ENCODE measurements around the gene DBX1. TPM values are rescaled to one million over a fixed set of nuclear protein-coding genes. Genes with fewer than 3 reads are reported as not detected.
"Not testable (repeated sequence)": the region's sequence is repeated elsewhere in the genome, so short reads cannot be mapped to it uniquely, and the experiment has no call there.

Gene DBX1
- total and polyA plus RNA-seq, 8 donors: not detected

GRCh38 chr11:20137637-20138036, 22.6 kb downstream of the DBX1 start:
- DNase-seq (no peak), ATAC-seq (no peak)
- TF ChIP-seq CTCF (IDR thresholded peaks at IDR 0.05): no peak
- intact Hi-C loops (cut with DNase I): no loop called here
- Histone ChIP-seq H3K27me3 (peaks cover 0 to 44% of the 10 kb centered on the region in 2 donors), H3K4me1 (no peaks in the 10 kb centered on the region), H3K36me3 (no peaks in the 10 kb centered on the region), H3K4me3 (no peak overlapping the region), H3K27ac (no peak overlapping the region), H3K9me3 (no peaks in the 10 kb centered on the region)

- intact Hi-C loops (cut with DNase I): loop anchor here in 1 of 2 donors (5.0 kb wide), 1 partner anchor 578 kb away; no protein-coding TSS in a partner anchor
- Histone ChIP-seq H3K4me1 (peaks cover 0 to 6% of the 10 kb centered on the region in 2 donors), H3K36me3 (no peaks in the 10 kb centered on the region), H3K27ac (no peak overlapping the region), H3K9me3 (no peaks in the 10 kb centered on the region), H3K4me3 (no peak overlapping the region), H3K27me3 (peaks cover 0 to 46% of the 10 kb centered on the region in 2 donors)
- ATAC-seq: no peak
- no peak for TF ChIP-seq CTCF (IDR thresholded peaks at IDR 0.05)
- DNase-seq: no peak
Observed at GRCh38 chr11:20134991-20135736, 25.1 kb downstream of the DBX1 start.

GRCh38 chr11:20132667-20133039, 27.6 kb downstream of the DBX1 start:
- ATAC-seq (no peak), DNase-seq (no peak)
- Histone ChIP-seq H3K27ac (no peak overlapping the region), H3K9me3 (no peaks in the 10 kb centered on the region), H3K4me3 (no peak overlapping the region), H3K27me3 (peaks cover 0 to 32% of the 10 kb centered on the region in 2 donors), H3K4me1 (peaks cover 0 to 6% of the 10 kb centered on the region in 2 donors), H3K36me3 (no peaks in the 10 kb centered on the region)
- no peak for TF ChIP-seq CTCF (IDR thresholded peaks at IDR 0.05)
- intact Hi-C loops (cut with DNase I): loop anchor here in 1 of 2 donors (5.0 kb wide), 1 partner anchor 575 kb away; no protein-coding TSS in a partner anchor

DNA sequence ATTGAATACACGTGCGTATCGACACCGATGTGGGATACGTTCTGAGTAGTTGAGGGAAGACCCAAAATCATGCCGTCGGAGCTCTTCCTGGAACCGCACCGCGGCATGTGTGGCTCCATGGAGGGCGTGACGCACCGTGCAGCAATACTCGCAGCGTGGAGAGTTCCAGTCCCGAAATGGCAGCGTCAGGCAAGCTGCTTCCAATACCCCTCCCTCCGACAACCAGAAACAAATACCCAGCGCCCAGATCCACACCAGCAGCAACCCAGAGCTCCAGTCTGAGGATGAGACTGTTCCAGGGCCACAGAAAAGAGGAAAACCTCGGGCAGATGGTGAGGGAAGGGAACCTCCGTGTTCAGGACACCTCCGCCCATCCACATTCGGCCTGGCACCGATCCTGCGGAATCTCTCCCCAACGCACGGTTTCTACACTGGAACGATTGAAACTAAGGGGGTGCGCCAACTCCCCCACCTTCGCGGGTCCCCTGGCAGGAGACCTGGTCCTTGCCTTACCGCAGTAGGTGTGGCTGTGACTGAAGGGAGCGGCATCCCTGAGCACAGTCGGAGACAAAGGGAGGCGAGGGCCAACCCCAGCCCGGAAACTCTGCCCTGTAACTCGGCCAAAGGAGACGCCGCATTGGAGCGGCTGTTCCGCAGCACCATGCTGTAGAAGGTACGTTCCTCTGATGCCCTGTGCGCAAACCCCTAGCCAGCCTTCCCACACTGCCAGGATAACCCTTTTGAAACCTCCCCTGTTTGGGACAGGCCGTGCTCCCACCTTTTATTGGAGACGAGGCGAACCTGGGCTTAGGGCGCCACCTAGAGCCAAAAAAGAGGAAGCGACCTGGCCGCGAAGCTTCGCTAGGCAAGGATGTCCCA, 28.2 kb downstream of the DBX1 start:
- peak; percentile 57 to 79 (median 68) for DNase-seq
- TF ChIP-seq CTCF (IDR thresholded peaks at IDR 0.05): peak; percentile 68 to 87
- Histone ChIP-seq H3K36me3 (no peaks in the 10 kb centered on the region), H3K9me3 (no peaks in the 10 kb centered on the region), H3K27me3 (peaks cover 0 to 32% of the 10 kb centered on the region in 2 donors), H3K27ac (no peak overlapping the region), H3K4me3 (peak overlapping the region; percentile 21 to 30), H3K4me1 (peaks cover 0 to 6% of the 10 kb centered on the region in 2 donors)
- intact Hi-C loops (cut with DNase I): loop anchor here in 1 of 2 donors (5.0 kb wide), 1 partner anchor 575 kb away; no protein-coding TSS in a partner anchor
- ATAC-seq: peak; percentile 91

DNA sequence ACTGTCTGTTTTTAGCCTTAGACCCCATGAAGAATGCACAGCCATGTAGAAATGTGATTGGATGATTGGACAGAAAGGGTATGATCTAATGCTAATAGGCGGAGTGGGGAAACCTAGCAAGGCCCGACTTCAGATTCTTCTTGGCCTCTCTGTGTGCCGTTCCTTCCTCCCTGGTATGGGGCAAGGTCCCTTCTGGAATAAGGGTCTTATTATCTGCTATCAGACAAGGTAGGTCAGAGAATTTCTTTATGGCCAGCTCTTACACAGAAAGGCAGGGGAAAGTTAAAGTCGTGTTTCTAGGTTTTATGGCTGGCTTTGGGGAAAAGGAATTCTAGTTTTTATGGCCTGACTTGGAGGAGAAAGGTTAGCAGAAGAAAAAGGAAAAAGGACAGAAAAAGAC, 30.6 kb downstream of the DBX1 start:
- Histone ChIP-seq H3K27ac (no peak overlapping the region), H3K9me3 (no peaks in the 10 kb centered on the region), H3K27me3 (peaks cover 0 to 32% of the 10 kb centered on the region in 2 donors), H3K4me1 (peaks cover 0 to 6% of the 10 kb centered on the region in 2 donors), H3K36me3 (no peaks in the 10 kb centered on the region), H3K4me3 (no peak overlapping the region)
- intact Hi-C loops (cut with DNase I): loop anchor here in 1 of 2 donors (5.0 kb wide), 3 partner anchors 182 to 572 kb away; no protein-coding TSS in a partner anchor
- no peak for ATAC-seq
- DNase-seq: no peak
- TF ChIP-seq CTCF (IDR thresholded peaks at IDR 0.05): no peak

GRCh38 chr11:20128528-20128825, 31.8 kb downstream of the DBX1 start:
- H3K4me1 ChIP-seq, H3K36me3 ChIP-seq, DNase-seq, H3K27ac ChIP-seq, H3K9me3 ChIP-seq, ATAC-seq, H3K4me3 ChIP-seq: not testable (repeated sequence)
- peaks cover 0 to 22% of the 10 kb centered on the region in 2 donors for H3K27me3 ChIP-seq
- intact Hi-C loops (cut with DNase I): loop anchor here in 1 of 2 donors (5.0 kb wide), 2 partner anchors 181 to 229 kb away; no protein-coding TSS in a partner anchor

Measured in left lung (tissue), 10 donors.